Neural cell (in vitro differentiated cells): ENCODE data around the gene TARS2. TPM values are rescaled to one million over a fixed set of nuclear protein-coding genes. Genes with fewer than 3 reads are reported as not detected.

Experiments
- H2AFZ ChIP-seq: fragments of 200-600, 300-800 bp; sonication (generic), shearing (Covaris generic); 2 replicates; pipeline ENCODE4 v1.6.0; 2014; ENCODE audit warnings: low read depth, mild to moderate bottlenecking, antibody characterized with exemption, low read length, moderate library complexity
- H3F3A ChIP-seq: fragments of 200-600 bp; shearing (Covaris generic); 2 replicates; pipeline ENCODE4 v1.6.1; 2016; ENCODE audit warnings: mild to moderate bottlenecking, moderate library complexity, mixed read lengths, antibody characterized with exemption, low read length; ENCODE audit not compliant: insufficient read depth, poor library complexity, severe bottlenecking
- H3K27ac ChIP-seq: fragments of 200-600, 300-800 bp; sonication (generic), shearing (Covaris generic); 2 replicates; pipeline ENCODE4 v1.5.1; 2014; ENCODE audit warnings: mild to moderate bottlenecking, low read length, moderate library complexity
- H3K27me3 ChIP-seq: fragments of 300-800, 200-600 bp; sonication (generic), shearing (Covaris generic); 2 replicates; pipeline ENCODE4 v1.6.0; 2014; ENCODE audit warnings: mild to moderate bottlenecking, low read depth, low read length, moderate library complexity; ENCODE audit not compliant: insufficient read depth
- H3K36me3 ChIP-seq: fragments of 300-800, 200-600 bp; sonication (generic), shearing (Covaris generic); 2 replicates; pipeline ENCODE4 v1.5.1; 2014; ENCODE audit warnings: mild to moderate bottlenecking, antibody characterized with exemption, low read length, moderate library complexity; ENCODE audit not compliant: insufficient read depth
- H3K4me2 ChIP-seq: fragments of 300-800, 200-600 bp; sonication (generic), shearing (Covaris generic); 2 replicates; pipeline ENCODE4 v1.6.0; 2014; ENCODE audit warnings: mild to moderate bottlenecking, low read length
- H3K4me3 ChIP-seq: fragments of 300-800, 200-600 bp; sonication (generic), shearing (Covaris generic); 2 replicates; pipeline ENCODE4 v1.5.1; 2014; ENCODE audit warnings: mild to moderate bottlenecking, low read length, moderate library complexity
- H3K79me2 ChIP-seq: fragments of 200-600 bp; shearing (Covaris generic); replicated peaks from 2 replicates; pipeline ENCODE4 v1.6.0; 2014; ENCODE audit warnings: mild to moderate bottlenecking, low read length, moderate library complexity; ENCODE audit not compliant: insufficient read depth
- H3K9ac ChIP-seq: fragments of 300-800, 200-600 bp; sonication (generic), shearing (Covaris generic); 2 replicates; pipeline ENCODE4 v1.6.1; 2016; ENCODE audit warnings: mild to moderate bottlenecking, low read length, mixed read lengths
- H3K9me2 ChIP-seq: fragments of 200-600 bp; shearing (Covaris generic); 2 replicates; pipeline ENCODE4 v1.6.1; 2016; ENCODE audit warnings: mild to moderate bottlenecking, low read length, mixed read lengths; ENCODE audit not compliant: insufficient read depth
- H3K9me3 ChIP-seq: fragments of 200-600, 300-800 bp; sonication (generic), shearing (Covaris generic); 2 replicates; pipeline ENCODE4 v1.6.1; 2016; ENCODE audit warnings: mild to moderate bottlenecking, mixed run types, low read length, moderate library complexity, mixed read lengths
- H4K20me1 ChIP-seq: fragments of 200-600 bp; shearing (Covaris generic); 2 replicates; pipeline ENCODE4 v1.6.1; 2016; ENCODE audit warnings: mild to moderate bottlenecking, mixed run types; ENCODE audit not compliant: insufficient read depth
- EP300 ChIP-seq: fragments of 450-650 bp; conservative IDR thresholded peaks from 2 replicates; pipeline ENCODE4 v1.6.1; 2014; ENCODE audit warnings: antibody characterized with exemption, mild to moderate bottlenecking, moderate library complexity; ENCODE audit not compliant: poor library complexity, severe bottlenecking
- EZH2 ChIP-seq: fragments of 200-600, 300-800 bp; shearing (Covaris generic), sonication (generic); IDR thresholded peaks from 2 replicates; pipeline ENCODE4 v1.6.1; 2014; ENCODE audit warnings: antibody characterized with exemption, low read length, borderline replicate concordance, mild to moderate bottlenecking; ENCODE audit not compliant: insufficient read depth, poor library complexity, severe bottlenecking
- MXI1 ChIP-seq: fragments of 450-650 bp; conservative IDR thresholded peaks from 2 replicates; pipeline ENCODE4 v1.6.1; 2014; ENCODE audit warnings: antibody characterized with exemption, mild to moderate bottlenecking; ENCODE audit not compliant: poor library complexity, severe bottlenecking
- POLR2AphosphoS5 ChIP-seq: IDR thresholded peaks from 2 replicates; pipeline ENCODE4 v1.6.1; 2012
- RAD21 ChIP-seq: fragments of 450-650 bp; conservative IDR thresholded peaks from 2 replicates; pipeline ENCODE4 v1.6.1; 2014; ENCODE audit warnings: antibody characterized with exemption, mild to moderate bottlenecking, moderate library complexity
- REST ChIP-seq: IDR thresholded peaks from 2 replicates; pipeline ENCODE4 v1.6.1; 2012; ENCODE audit warnings: borderline replicate concordance
- SMC3 ChIP-seq: fragments of 450-650 bp; conservative IDR thresholded peaks from 2 replicates; pipeline ENCODE4 v1.6.1; 2014; ENCODE audit warnings: antibody characterized with exemption, mild to moderate bottlenecking, moderate library complexity; ENCODE audit not compliant: poor library complexity
- TAF1 ChIP-seq: IDR thresholded peaks from 2 replicates; pipeline ENCODE4 v1.6.1; 2012; ENCODE audit warnings: low read depth
- polyA plus RNA-seq: library from polyadenylated mRNA; depleted of rRNA; stranded (reverse); fragments of >200 nt; gene quantifications from 2 replicates; pipeline ENCODE4 v1.2.3, GENCODE V29; 2014
- TF ChIP-seq, protein P1 (sequence below): fragments of 450-650 bp; IDR thresholded peaks from 2 replicates; pipeline ENCODE4 v1.5.1; 2014; ENCODE audit warnings: antibody characterized with exemption, mild to moderate bottlenecking, moderate library complexity; ENCODE audit not compliant: poor library complexity, severe bottlenecking

TARS2 gene
- polyA plus RNA-seq, 1 donor from 2014 or later: 19.4 TPM

GRCh38 chr1:150464422-150464826 lies 22.8 kb upstream of the TARS2 start:
- H3K27me3 ChIP-seq: no peaks in the 10 kb centered on the region
- TF ChIP-seq SMC3 (peak; percentile 73), RAD21 (peak; percentile 75), POLR2AphosphoS5 (no peak)
- TF ChIP-seq, protein P1, sequence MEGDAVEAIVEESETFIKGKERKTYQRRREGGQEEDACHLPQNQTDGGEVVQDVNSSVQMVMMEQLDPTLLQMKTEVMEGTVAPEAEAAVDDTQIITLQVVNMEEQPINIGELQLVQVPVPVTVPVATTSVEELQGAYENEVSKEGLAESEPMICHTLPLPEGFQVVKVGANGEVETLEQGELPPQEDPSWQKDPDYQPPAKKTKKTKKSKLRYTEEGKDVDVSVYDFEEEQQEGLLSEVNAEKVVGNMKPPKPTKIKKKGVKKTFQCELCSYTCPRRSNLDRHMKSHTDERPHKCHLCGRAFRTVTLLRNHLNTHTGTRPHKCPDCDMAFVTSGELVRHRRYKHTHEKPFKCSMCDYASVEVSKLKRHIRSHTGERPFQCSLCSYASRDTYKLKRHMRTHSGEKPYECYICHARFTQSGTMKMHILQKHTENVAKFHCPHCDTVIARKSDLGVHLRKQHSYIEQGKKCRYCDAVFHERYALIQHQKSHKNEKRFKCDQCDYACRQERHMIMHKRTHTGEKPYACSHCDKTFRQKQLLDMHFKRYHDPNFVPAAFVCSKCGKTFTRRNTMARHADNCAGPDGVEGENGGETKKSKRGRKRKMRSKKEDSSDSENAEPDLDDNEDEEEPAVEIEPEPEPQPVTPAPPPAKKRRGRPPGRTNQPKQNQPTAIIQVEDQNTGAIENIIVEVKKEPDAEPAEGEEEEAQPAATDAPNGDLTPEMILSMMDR: peak; percentile 75

DNA sequence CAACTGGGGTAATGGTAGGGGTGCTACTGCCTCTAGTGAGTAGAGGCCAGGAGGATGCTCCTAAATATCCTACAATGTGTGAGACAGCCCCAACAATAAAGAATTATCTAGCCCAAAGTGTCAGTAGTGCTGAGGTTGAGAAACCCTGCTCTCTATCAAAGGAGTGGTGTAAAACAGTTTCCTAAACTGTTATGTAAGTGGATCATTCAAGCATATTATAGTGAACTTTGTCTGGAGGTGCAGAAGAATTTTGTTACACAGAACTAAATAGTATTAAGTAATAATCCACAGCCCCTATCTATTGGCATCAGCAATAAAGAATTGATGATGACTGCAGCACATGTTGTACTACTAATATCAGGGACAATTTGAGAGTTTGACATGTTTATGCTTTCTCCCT lies 20.3 kb upstream of the TARS2 start:
- Histone ChIP-seq H3K4me2 (no peak overlapping the region), H3K9me2 (no peaks in the 10 kb centered on the region), H3K4me3 (no peak overlapping the region), H3K36me3 (no peaks in the 10 kb centered on the region), H2AFZ (no peak overlapping the region), H3K27me3 (no peaks in the 10 kb centered on the region), H3F3A (no peaks in the 10 kb centered on the region), H3K27ac (no peak overlapping the region), H3K9ac (no peak overlapping the region), H3K79me2 (no peaks in the 10 kb centered on the region), H3K9me3 (no peaks in the 10 kb centered on the region), H4K20me1 (no peaks in the 10 kb centered on the region)
- TF ChIP-seq RAD21 (no peak), REST (no peak), SMC3 (no peak), TAF1 (no peak), EP300 (no peak)

More at GRCh38 chr1:150464422-150464826, 22.8 kb upstream of the TARS2 start:
- Histone ChIP-seq H3F3A (no peaks in the 10 kb centered on the region), H3K9ac (no peak overlapping the region), H3K79me2 (no peaks in the 10 kb centered on the region), H3K4me2 (no peak overlapping the region), H3K27ac (no peak overlapping the region), H3K36me3 (no peaks in the 10 kb centered on the region), H3K9me2 (no peaks in the 10 kb centered on the region), H4K20me1 (no peaks in the 10 kb centered on the region), H2AFZ (no peak overlapping the region), H3K4me3 (no peak overlapping the region), H3K9me3 (no peaks in the 10 kb centered on the region)

- Histone ChIP-seq H3K79me2 (no peaks in the 10 kb centered on the region), H3K9me3 (no peaks in the 10 kb centered on the region), H2AFZ (no peak overlapping the region), H3K9me2 (no peaks in the 10 kb centered on the region), H4K20me1 (no peaks in the 10 kb centered on the region), H3K9ac (no peak overlapping the region), H3K27ac (no peak overlapping the region), H3F3A (no peaks in the 10 kb centered on the region), H3K36me3 (peaks cover 4% of the 10 kb centered on the region), H3K4me3 (no peak overlapping the region), H3K4me2 (no peak overlapping the region), H3K27me3 (no peaks in the 10 kb centered on the region)
- TF ChIP-seq MXI1 (no peak), TAF1 (no peak), EP300 (no peak), POLR2AphosphoS5 (no peak), EZH2 (no peak), SMC3 (no peak), RAD21 (no peak), REST (no peak)
- TF ChIP-seq, protein P1: no peak
Measured at GRCh38 chr1:150469291-150469690, 17.9 kb upstream of the TARS2 start.
